NK-92 treated with Interleukin-12 subunit alpha and Interleukin-12 subunit beta, amount 100 ng/mL, for 24 hours (cell line): ENCODE results near the gene MUC5B.

Source experiments
- DNase-seq: peaks from one replicate; lab custom pipeline; 2025; lab: John Stamatoyannopoulos, UW

The MUC5B gene

DNA sequence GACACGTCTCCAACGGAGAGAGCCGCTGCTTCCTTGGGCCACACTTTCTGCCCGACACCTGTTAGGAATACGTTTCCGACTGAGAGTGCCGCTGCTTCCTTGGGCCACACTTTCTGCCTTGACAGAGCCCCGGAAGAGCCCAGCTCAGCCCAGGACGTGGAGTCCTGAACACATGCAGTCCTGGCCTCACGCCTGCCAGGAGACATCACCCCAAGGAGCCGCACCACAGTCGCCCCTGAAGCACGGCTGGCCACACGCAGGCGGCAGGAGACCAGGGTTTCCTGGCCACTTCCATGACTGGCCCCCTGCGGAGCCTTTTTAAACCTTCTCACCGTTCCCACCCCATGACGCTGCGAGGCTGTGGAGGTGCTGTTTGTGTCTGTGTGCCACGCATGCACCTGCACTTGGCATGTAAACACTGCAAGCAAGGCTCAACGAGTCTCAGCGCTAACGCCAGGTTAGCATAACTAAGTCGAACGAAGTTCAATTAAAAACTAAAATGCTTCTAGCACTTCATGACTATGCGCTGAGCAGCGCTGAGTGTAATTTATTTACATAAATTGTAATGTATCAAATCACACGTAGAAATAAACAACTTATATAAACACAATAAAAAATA, 77.8 kb downstream of the MUC5B start:
- DNase-seq = no peak

DNA sequence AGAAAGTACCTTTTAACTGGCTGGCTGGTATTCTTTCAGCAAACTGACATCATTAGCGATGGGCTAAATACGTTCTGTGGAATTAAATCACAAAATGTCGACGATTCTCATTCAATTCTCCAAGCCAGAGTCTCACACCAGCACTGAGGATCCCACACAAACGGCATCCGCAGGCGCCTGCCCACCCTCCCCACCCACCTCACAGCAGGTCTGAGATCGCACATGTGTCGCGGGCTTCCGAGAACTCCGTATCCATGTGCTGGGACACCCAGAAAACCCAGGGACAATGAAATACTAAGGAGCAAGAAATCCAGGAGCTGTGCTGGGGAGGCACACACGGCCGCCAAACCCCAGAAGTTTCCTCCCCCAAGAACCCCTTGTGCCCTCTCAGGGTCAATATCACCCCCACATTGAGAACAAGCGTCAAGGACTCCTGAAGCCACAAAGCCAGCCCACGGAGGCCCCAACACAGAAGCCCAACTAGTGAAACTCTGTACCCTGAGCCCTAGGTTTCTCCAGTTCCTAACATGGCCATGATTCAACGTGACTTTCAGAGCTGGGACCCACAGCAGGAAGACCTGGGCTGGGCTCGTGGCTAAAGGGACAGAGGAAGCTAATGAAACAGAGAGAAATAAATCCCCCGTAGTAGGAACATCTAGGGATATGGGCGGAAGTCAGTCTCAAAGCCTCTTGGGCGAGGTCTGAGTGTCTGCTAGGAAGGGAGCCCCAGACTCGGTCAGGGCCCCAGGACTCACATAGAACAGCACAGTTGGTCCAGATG, 78.5 kb downstream of the MUC5B start:
- no peak for DNase-seq

DNA sequence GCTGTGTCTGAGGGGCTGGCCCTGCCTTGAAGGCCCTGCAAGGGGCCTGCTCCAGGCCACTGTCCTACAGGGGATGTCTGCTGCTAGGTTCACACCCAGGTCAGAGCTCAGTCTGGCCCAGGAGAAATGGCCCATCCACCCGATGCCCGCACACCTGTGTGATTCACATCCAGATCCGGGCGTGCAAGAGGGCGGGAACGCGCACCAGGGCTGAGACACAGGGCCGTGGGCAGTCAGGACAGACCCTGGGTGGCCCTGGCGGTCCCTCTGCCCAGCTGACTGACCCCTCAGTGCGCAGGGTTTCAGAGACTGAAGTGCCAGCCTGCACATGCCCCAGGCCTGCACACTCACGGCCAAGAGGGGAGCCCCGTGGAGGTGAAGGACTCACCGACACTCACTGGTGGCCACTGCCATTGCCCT, 79.2 kb downstream of the MUC5B start:
- no peak for DNase-seq

DNA sequence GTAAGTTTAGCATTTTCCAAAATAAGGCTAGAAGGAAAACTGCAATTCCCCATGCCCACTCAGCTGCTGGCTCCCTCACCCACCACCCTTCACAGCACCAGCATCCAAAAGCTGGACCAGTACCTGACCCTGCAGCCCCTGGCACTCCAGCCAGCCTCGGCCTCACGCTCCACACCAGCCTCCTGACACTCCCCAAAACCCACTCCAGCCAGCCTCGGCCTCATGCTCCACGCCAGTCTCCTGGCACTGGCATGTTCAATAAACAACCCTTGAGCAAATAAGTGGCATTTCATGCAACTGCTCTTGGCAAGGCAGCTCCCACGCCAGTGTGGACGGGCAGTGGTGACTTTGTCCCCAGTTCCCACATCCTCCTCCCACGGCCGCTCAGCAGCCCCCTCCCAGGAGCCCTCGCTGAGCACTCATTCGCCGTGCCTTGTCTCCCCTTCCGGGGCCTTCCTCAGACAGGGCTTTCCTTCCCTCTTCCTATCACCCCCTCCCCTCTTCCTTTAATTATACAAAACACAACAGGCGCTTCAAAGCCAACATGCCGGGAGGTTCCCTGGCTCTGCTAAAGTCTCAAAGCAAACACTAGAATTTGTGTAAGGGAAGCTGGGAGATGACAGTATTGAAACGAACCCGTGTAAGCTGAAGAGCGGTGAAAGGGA, 79.7 kb downstream of the MUC5B start:
- DNase-seq = no peak

DNA sequence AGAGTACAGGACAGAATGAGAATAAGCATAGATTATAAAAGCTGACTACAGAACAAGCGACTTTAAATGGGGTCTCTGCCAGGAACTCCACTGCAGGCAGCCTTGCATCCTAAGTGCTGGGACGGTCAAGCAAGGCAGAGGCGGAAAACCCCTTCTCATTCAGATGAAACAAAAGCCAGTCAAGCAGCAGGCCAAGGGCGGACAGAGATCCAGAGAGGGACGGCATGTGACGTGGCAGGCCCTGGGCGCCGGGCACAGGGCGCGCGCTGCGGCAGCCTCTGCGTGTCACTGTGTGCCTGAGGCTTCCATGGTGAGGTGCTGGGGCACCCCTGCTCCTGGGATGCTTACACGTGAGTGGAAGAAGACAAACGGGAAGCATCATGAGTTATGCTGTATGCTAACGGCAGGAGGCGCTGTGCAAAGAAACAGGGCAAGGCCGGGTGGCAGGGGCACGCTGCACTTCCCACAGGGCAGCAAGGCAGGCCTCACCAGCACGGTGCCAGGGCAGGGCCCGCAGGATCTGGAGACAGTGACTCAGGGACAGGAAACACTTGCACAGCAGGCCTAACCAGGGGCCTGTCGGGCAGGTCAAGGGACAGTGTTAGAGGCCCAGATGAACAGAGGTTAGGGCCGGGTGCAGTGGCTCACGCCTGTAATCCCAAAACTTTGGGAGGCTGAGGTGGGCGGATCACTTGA, 80.4 kb downstream of the MUC5B start:
- DNase-seq = no peak

DNA sequence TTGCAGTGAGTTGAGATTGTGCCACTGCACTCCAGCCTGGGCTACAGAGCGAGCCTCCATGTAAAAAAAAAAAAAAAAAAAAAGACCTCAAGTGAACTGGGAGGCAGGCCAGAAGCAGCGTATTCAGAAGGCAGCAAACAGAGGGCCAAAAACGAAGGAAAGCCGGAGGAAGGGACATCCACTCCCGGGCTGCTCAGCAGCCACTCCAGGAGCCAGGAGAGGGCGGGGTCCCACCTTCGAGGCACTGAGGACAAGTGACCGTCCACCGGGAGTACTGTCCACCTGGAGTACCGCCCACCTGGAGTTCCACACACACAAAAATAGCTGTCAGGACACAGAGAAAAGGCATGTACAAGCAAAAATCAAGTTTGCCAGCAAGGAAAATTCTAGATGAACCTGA, 81.1 kb downstream of the MUC5B start:
- DNase-seq = no peak

DNA sequence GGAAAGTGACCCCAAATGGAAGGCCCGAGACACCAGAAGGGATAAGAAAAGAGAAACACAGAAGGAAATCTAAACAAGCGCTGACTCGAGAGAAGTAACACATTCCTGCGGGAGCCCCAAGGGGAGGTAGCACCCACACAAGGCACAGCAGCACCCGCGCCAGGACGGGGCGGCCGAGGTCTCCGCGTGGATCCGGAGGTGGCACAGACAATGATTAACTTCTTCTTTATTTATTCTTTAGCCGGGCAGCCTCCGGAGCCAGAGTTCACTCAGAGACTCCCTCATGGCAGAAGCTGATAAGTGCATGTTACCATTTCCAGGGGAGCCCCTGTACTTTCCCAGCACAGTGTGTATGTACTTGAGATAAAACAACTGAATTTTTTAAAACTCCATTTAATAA, 81.5 kb downstream of the MUC5B start:
- DNase-seq = no peak

DNA sequence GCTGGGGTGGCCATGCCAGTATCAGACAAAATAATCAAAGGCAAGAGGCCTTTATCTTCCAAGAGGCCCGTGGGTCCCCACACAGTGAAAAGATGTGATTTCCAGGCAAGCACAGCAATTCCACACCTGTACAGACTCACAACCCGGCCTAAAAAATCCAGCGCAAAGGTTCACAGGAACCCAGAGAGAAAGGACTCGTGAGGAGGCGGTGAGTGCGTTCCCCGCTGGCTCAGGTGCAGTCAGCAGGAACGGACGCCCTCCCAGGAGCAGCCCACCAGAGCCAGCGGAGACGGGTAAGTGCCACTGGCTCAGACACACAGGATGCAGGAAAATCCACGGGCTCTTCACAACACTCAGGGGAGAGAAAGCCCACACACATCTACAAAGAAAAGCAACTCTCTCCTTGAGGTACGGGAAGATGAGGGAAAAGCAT, 82.2 kb downstream of the MUC5B start:
- DNase-seq = no peak

DNA sequence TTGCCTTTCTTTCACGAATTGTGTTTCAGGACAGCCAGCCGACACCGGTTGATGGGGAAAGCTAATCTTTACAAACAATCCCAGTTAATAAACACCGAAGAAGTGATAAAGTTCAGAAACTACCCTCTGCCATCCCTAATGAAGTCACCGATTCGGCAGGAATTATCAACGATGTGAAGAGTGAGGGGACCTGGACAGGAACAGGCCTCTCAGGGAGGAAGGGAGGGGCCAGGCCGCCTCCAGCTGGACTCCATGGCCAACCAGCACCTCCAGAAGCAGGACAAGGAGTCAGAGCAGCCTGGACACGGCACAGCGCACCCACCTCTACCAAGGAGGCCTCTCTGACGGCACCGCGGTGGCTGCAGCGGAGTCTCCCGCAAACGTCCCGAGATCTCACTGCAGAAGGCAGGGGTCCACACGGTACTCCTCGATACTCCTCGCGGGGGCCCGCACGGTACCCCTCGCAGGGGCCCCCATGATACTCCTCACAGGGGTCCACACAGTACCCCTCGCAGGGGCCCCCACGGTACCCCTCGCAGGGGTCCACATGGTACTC, 82.7 kb downstream of the MUC5B start:
- no peak for DNase-seq

DNA sequence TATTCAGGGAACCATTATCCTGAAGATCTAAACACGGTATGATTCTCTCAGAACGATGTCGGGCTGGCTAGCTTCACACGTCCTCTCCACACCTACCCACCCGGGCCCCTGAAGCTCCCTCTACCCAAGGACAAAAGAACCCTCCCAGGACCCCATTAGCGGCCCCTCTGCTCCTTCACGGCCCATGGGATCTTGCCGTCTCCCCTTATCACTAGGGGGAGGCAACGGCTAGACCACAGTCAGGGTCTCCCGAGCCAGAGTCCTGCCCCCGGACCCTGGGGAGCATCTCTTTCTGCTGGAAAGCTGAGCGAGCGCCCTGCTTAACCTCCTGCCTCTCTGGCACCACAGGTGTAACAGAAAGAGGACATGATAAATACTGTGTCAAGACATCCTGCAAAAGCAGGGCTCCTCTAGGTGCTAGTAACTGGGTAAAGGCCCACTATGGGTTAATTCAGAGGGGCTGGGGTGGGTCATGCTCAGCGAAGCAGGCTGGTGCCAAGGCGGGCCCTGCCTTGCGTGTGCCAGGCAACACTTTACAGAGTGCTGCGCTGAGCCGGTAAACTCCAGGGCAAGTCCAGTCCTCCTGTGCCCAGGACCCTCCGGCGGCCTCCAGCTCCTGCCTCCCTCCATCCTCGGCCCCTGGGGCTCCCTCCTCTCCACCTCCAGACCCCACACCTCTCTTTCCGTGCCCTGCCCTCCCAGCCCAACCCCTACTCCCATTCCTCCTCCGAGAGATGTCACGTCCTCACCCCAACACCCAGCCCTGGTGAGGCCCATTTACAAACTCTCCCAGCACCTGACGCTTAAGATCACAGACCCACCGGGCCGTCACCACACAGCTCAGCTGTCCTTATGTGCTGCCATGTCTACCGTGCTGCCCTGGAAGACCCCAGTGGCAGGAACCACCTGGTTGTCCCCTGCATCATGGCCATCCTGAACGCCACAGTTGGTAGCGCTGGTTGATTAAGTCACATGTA, 83.6 kb downstream of the MUC5B start:
- DNase-seq = no peak

DNA sequence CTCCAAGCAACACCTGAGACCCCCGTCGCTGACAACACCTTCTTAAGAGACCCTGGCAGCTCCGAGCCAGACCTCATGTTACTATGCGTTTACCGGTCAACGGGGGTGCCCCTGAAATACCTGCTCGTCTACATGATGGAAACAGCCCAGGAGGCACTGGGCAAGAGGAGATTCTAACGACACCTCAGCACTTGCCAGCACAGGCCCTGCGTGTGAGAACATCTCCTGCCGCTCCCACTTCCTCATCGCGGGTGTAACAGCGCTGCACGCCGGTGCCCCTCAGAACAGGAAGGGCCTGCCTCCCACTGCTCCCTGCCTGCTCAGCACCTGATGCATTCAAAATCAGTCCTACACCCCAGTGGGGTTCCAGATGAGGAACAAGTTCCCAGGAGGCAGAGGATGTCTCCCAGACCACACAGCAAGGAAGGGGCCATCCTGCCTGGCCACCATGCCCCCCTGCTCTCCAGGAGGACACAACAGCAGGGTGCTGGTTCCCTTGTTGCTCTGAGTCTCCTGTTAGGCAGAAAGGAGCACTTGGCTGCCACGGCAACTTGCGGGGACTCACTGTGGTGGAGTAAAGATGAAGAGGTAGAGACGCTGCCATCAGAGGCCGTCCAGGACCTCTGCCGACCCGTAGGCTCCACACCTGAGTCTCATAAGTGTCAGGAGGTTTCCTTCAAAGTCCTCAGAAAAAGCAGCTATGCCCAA, 84.5 kb downstream of the MUC5B start:
- no peak for DNase-seq

DNA sequence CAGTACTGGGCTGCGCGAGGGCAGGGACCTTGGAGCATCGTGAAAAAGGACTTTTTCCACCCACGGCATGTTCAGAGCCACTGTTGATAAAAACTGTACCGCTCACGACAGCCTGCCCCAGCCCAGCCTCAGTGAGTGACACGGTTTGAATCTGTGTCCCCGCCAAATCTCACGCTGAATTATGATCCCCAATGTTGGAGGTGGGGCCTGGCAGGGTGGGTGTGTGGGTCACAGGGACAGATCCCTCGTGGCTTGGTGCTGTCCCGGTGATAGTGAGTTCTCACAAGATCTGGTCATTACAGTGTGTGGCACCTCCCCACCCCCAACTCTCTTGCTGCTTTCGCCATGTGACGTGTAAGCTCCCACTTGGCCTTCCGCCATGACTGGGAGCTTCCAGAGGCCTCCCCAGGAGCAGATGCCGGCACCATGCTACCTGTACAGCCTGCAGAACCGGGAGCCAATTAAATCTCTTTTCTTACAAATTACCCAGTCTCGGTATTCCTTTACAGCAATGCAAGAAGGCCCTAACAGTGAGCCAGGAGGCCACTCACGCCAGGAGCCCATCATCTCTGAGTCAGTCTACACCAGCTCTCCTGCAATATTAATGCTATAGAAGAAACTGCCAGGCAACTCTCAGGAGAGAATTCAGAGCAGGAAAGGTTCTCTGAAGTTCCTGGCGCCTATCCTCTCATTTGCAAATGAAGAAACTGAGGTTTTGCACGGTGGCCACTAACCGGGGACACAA, 85.3 kb downstream of the MUC5B start:
- DNase-seq = no peak

DNA sequence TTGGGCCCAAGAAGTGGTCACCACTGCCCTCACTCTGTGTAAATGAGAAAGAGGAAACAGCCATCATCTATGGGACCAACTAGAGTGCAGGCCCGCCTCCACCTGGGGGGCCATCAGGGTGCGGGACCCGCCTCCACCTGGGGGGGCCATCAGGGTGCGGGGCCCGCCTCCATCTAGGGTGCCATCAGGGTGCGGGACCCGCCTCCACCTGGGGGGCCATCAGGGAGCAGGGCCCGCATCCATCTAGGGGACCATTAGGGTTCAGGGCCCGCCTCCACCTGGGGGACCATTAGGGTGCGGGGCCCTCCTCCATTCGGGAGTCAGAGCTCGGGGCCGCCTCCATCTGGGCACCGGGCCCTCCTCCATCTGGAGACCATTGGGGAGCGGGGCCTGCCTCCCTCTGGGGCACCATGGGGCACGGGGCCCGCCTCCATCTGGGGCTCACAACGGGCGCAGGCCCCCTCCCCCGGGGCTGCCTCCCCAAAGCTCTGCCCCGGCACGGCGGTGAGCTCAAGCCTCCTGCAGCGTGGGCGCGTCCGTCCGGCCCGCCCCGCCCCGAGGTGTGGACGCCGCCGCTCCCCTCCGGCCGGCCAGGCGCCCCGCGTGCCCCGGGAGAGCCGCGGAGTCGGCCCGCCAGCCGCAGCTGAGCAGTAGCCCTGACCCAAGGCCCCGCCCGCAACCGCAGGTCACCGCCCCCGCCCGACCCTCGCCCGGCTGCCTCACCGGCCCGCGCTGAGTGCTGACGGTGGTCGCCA, 86.1 kb downstream of the MUC5B start:
- no peak for DNase-seq

DNA sequence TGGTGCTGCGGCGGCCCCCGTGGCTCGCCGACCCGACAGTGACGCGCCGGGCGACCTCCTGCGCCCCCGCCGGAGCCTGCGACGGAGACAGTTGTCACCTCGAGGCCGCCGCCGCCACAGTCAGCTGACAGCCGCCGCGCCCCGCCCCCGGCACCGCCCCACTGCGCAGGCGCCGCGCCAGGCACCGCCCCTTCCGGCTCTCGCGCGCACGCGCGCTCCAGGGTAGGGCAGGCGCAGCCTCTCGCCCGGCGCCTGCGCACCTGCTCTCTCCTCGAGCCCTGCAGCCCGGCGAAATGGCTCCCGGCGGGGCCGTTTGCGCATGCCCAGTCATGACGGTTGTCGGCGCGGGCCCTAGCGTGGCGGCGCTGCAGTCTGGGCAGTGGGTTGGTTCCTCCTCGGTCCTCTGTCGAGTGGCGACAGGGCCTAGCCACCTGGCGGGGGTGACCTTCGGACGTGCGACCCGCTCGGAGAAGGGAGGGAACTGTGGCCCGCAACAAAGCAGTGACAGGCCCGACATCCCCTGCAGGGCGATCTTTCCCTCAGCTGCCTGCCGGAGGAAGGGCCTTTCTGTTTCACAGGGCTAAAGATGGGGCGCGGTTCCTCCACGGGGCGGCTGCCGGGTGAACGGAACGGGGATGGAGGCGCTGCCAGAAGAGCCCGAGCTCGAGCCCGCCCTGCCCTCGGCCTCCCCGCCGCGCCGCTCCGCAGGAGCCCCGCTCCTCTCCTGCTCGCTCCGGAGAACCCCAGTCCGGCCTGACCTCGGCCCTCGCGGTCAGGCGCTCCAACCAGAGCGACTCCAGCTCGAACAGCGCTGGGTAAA, 86.8 kb downstream of the MUC5B start, which contains the start of gene TOLLIP:
Gene TOLLIP (minus strand): TSS at position 135 of the 820 bp plus-strand sequence. CDS start 134 bp downstream, at position 1.
- peak; percentile 94 for DNase-seq

DNA sequence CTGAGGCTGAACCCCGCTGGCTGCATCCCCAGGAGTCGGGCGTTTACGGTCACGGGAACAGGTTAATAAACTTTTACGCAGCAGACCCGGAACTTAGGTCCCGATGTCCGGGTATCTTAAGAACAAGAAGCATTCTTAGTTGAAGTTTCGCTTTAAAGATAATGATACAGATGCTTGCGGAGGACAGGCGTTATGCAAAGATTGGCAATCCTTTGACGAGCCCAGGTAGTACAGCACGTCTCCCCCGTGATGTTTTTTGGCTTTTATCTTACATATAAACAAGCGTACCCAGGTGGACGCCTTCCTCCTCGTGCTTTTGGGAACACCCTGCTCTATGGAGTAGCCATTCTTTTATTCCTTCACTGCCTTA, 87.4 kb downstream of the MUC5B start:
- no peak for DNase-seq

DNA sequence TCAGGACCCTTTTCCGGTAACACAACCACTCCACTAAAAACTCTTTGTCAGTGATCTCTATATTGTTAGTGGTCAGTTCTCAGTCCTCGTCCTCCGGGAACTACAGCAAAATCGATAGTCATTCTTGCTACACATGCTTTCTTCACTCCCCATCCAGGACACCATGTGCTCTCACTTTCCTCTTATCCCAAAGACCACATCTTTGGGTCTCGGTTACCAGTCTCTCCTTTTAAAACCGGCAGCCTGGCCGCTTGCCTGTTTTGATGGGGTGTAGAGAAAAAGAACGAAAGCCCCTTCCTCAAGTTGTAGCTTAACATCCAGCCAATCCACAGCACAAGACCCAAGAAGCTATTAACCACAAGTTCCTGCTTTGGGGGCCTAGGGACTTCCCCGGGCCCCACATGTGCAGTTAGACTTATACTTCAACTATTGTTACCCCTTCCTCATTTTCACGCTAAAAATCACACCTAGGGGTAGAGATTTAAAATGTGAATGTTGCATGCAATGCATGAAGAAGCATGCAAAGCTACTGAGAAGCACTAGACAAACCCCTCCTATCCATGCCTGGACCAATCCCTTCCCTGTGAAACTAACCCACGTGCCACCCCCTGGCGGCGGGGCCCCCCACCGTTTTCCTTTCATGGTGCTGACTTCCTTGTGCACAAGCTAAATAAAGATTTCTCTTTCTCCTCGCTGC, 88.1 kb downstream of the MUC5B start:
- DNase-seq = no peak
